Endodermal cell (in vitro differentiated cells): ENCODE results near the gene KATNB1. TPM values are rescaled to one million over a fixed set of nuclear protein-coding genes. Genes with fewer than 3 reads are reported as not detected.
"Not testable (repeated sequence)": the region's sequence is repeated elsewhere in the genome, so short reads cannot be mapped to it uniquely, and the experiment has no call there.

Experiments
- DNase-seq: peaks from one replicate; pipeline ENCODE4 v3.0.0-alpha.2; 2017
- H3K27ac ChIP-seq: 2 replicates; pipeline ENCODE4 v1.5.1; 2013; ENCODE audit warnings: mild to moderate bottlenecking, low read depth, low read length, moderate library complexity
- H3K27me3 ChIP-seq: 2 replicates; pipeline ENCODE4 v1.6.1; 2013; ENCODE audit warnings: mild to moderate bottlenecking, low read length, moderate library complexity; ENCODE audit not compliant: insufficient read depth, control insufficient read depth, poor library complexity, severe bottlenecking
- H3K36me3 ChIP-seq: 2 replicates; pipeline ENCODE4 v1.7.0; 2013; ENCODE audit warnings: mild to moderate bottlenecking, low read length, moderate library complexity; ENCODE audit not compliant: control insufficient read depth, insufficient read depth
- H3K4me1 ChIP-seq: one replicate; pipeline ENCODE4 v1.7.0; 2013; ENCODE audit warnings: low read length; ENCODE audit not compliant: control insufficient read depth, insufficient read depth
- H3K4me3 ChIP-seq: 2 replicates; pipeline ENCODE4 v1.5.1; 2013; ENCODE audit warnings: mild to moderate bottlenecking, low read length, moderate library complexity
- H3K9ac ChIP-seq: 2 replicates; pipeline ENCODE4 v1.6.1; 2013; ENCODE audit warnings: mild to moderate bottlenecking, low read length, moderate library complexity; ENCODE audit not compliant: poor library complexity, severe bottlenecking; ENCODE audit errors: extremely low read depth
- H3K9me3 ChIP-seq: 2 replicates; pipeline ENCODE4 v1.6.1; 2013; ENCODE audit warnings: mild to moderate bottlenecking, low read length, moderate library complexity; ENCODE audit not compliant: control insufficient read depth
- H3K27ac Mint-ChIP-seq: 2 replicates; pipeline ENCODE4 v1.8.0; 2020; ENCODE audit warnings: mixed read lengths
- H3K27me3 Mint-ChIP-seq: 2 replicates; pipeline ENCODE4 v1.8.0; 2021; ENCODE audit warnings: mild to moderate bottlenecking, mixed read lengths; ENCODE audit not compliant: insufficient read depth
- H3K36me3 Mint-ChIP-seq: 2 replicates; pipeline ENCODE4 v1.8.0; 2020; ENCODE audit warnings: low read depth, mixed read lengths
- H3K4me1 Mint-ChIP-seq: 2 replicates; pipeline ENCODE4 v1.8.0; 2020; ENCODE audit warnings: mixed read lengths
- H3K4me3 Mint-ChIP-seq: 2 replicates; pipeline ENCODE4 v1.8.0; 2020; ENCODE audit warnings: mild to moderate bottlenecking, moderate library complexity, mixed read lengths
- H3K9me3 Mint-ChIP-seq: 2 replicates; pipeline ENCODE4 v1.8.0; 2020; ENCODE audit warnings: mild to moderate bottlenecking, mixed read lengths
- CTCF ChIP-seq: fragments of 200-600 bp; sonication (generic); conservative IDR thresholded peaks from 2 replicates; pipeline ENCODE4 v1.5.0; 2021; ENCODE audit warnings: antibody characterized with exemption, mild to moderate bottlenecking
- WGBS, 2 experiments: methylation state at CpG; one replicate each; pipeline versions ENCODE4 v1.1.5 to v1.1.7; 2013; ENCODE audit warnings: missing lambda C conversion rate in 2 of 2, mixed read lengths in 1 of 2; ENCODE audit not compliant: insufficient coverage in 1 of 2, insufficient read length in 1 of 2; 5-methylcytosine and 5-hydroxymethylcytosine counted together
- total RNA-seq, 2 donors: library from RNA; stranded (reverse); fragmentation: NEBNext Ultra II Directional in 1 of 2; extraction: Animal tissue kit (Norgen Biotek cat#: 25700) in 1 of 2; gene quantifications; 2 replicates in 1 of 2; 3 replicates in 1 of 2; pipeline ENCODE4 v1.2.1, GENCODE V29; 2021

The KATNB1 gene
- total RNA-seq, 2 donors from 2014 or later: 26.1 to 32.4 TPM

DNA sequence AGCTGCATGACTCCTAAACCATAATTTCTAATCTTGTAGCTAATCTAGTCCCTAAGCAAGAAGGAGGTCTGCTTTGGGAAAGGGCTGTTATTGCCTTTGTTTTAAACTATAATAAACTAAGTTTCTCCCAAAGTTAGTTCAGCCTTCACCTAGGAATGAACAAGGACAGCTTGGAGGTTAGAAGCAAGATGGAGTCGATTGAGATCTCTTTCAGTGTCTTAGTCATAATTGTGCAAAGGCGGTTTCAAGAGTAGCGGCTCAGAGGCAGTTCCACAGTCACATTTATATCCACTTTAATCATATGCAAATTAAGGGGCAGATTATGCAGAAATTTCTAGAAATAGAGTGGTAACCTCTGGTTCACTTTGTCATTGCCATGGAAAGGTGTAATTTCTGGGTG is 23.6 kb upstream of the KATNB1 start:
- WGBS, 2 experiments: 100% methylated on average over 2 of the region's 3 CpGs; no CpG with 5 or more reads in 1 of the 2 experiments
- DNase-seq: no peak
- Histone ChIP-seq H3K4me1 (no peaks in the 10 kb centered on the region), H3K36me3 (no peaks in the 10 kb centered on the region), H3K9ac (no peak overlapping the region), H3K9me3 (no peaks in the 10 kb centered on the region), H3K4me3 (no peak overlapping the region), H3K27me3 (no peaks in the 10 kb centered on the region), H3K27ac (no peak overlapping the region)
- Mint-ChIP-seq H3K9me3 (no peaks in the 10 kb centered on the region), H3K4me1 (peaks cover 4% of the 10 kb centered on the region), H3K27me3 (peaks cover 10% of the 10 kb centered on the region), H3K36me3 (no peaks in the 10 kb centered on the region), H3K4me3 (no peak overlapping the region), H3K27ac (no peak overlapping the region)
- TF ChIP-seq CTCF: no peak

DNA sequence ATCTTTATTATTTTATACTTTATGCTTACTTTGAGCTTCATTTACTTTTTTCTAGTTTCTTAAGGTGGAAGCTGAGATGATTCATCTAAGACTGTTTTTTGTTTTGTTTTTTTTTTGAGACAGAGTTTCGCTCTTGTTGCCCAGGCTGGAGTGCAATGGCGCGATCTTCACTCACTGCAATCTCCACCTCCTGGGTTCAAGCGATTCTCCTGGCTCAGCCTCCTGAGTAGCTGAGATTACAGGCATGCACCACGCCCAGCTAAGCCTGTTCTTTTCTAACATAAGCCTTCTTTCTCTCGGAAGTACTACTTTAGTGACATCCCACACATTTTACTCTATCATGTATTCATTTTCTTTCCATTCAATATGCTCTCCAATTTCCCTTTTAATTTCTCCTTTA is 23.0 kb upstream of the KATNB1 start:
- H3K27me3 ChIP-seq, H3K9me3 Mint-ChIP-seq, H3K27ac ChIP-seq, H3K36me3 ChIP-seq, H3K27me3 Mint-ChIP-seq, H3K4me3 ChIP-seq, DNase-seq, H3K4me1 Mint-ChIP-seq, H3K9me3 ChIP-seq, H3K36me3 Mint-ChIP-seq, H3K4me1 ChIP-seq, H3K9ac ChIP-seq, H3K27ac Mint-ChIP-seq, H3K4me3 Mint-ChIP-seq: not testable (repeated sequence)
- 74 to 84% methylated on average over 6 of the region's 6 CpGs for WGBS, 2 experiments

GRCh38 chr16:57713596-57713995 is 22.0 kb upstream of the KATNB1 start:
- H3K36me3 Mint-ChIP-seq: no peaks in the 10 kb centered on the region
- Histone ChIP-seq H3K4me1 (no peaks in the 10 kb centered on the region), H3K27me3 (no peaks in the 10 kb centered on the region), H3K27ac (no peak overlapping the region), H3K36me3 (no peaks in the 10 kb centered on the region), H3K9me3 (no peaks in the 10 kb centered on the region), H3K4me3 (no peak overlapping the region), H3K9ac (no peak overlapping the region)
- WGBS, 2 experiments: 97% methylated on average over 8 of the region's 8 CpGs
- peaks cover 1% of the 10 kb centered on the region for H3K27me3 Mint-ChIP-seq
- TF ChIP-seq CTCF: no peak
- no peaks in the 10 kb centered on the region for H3K9me3 Mint-ChIP-seq
- no peak overlapping the region for H3K27ac Mint-ChIP-seq
- no peak for DNase-seq
- H3K4me3 Mint-ChIP-seq: no peak overlapping the region
- peaks cover 4% of the 10 kb centered on the region for H3K4me1 Mint-ChIP-seq

DNA sequence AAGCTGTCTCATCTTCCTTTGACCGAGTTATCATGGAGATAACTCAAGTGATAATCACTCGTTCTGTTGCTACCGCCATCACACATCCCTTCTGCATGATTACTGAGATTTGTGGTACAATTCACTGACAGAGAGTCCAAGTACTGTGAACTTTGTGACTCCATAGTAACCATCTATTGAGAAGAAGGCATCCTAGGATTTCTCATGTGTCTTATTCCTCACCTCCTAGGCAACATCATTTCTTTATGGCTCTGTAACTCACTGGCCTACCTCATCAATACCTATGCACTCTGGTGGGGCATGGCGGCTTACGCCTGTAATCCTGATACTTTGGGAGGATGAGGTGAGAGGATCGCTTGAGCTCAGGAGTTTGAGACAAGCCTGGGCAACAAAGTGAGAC is 21.5 kb upstream of the KATNB1 start:
- Mint-ChIP-seq H3K9me3 (no peaks in the 10 kb centered on the region), H3K27ac (no peak overlapping the region), H3K36me3 (no peaks in the 10 kb centered on the region), H3K4me3 (no peak overlapping the region), H3K27me3 (peaks cover 1% of the 10 kb centered on the region), H3K4me1 (peaks cover 4% of the 10 kb centered on the region)
- Histone ChIP-seq H3K27ac (no peak overlapping the region), H3K9me3 (no peaks in the 10 kb centered on the region), H3K4me3 (no peak overlapping the region), H3K4me1 (no peaks in the 10 kb centered on the region), H3K9ac (no peak overlapping the region), H3K36me3 (no peaks in the 10 kb centered on the region), H3K27me3 (no peaks in the 10 kb centered on the region)
- DNase-seq: no peak
- no peak for TF ChIP-seq CTCF
- 95 to 96% methylated on average over 5 to 6 of the region's 6 CpGs for WGBS, 2 experiments
